KOPT-K1 (cell line): Measurements from ENCODE around the gene COPB2.
"Not testable (repeated sequence)": the region's sequence is repeated elsewhere in the genome, so short reads cannot be mapped to it uniquely, and the experiment has no call there.

Experiments used
- H3K27ac ChIP-seq: fragments of 200-600 bp; sonication (generic); 2 replicates; pipeline ENCODE4 v1.5.1; 2016; ENCODE audit warnings: antibody characterized with exemption, mild to moderate bottlenecking, low read depth, low read length; ENCODE audit not compliant: poor library complexity, severe bottlenecking
- H3K36me3 ChIP-seq: fragments of 200-600 bp; sonication (generic); 2 replicates; pipeline ENCODE4 v1.5.1; 2017; ENCODE audit warnings: antibody characterized with exemption, mild to moderate bottlenecking, low read length, moderate library complexity; ENCODE audit not compliant: insufficient read depth
- H3K9me3 ChIP-seq: fragments of 200-600 bp; sonication (generic); 2 replicates; pipeline ENCODE4 v1.5.1; 2017; ENCODE audit warnings: antibody characterized with exemption, low read length, mild to moderate bottlenecking; ENCODE audit not compliant: insufficient read depth, poor library complexity, severe bottlenecking

COPB2 gene

DNA sequence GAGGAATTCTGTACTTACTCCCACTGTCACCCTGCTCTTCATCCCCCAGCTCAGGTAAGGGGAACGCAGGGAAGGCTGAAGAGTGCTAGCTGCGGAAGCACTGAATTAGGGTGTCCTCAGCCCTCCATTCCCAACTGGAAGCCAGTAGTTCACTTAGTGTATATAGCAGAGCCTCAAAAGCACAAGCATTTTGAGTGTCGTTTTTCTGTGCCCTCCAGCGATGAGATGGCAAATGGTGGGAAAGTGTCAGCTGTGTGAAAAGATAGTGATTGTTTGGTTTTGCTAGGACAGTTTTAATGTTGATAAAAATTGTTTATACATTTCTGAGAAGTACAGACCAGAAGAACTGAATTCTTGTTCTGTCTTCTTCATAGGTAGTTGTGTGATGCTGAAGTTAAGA is 34.8 kb downstream of the COPB2 start:
- Histone ChIP-seq H3K27ac (no peak overlapping the region), H3K9me3 (no peaks in the 10 kb centered on the region), H3K36me3 (peaks cover 100% of the 10 kb centered on the region)

DNA sequence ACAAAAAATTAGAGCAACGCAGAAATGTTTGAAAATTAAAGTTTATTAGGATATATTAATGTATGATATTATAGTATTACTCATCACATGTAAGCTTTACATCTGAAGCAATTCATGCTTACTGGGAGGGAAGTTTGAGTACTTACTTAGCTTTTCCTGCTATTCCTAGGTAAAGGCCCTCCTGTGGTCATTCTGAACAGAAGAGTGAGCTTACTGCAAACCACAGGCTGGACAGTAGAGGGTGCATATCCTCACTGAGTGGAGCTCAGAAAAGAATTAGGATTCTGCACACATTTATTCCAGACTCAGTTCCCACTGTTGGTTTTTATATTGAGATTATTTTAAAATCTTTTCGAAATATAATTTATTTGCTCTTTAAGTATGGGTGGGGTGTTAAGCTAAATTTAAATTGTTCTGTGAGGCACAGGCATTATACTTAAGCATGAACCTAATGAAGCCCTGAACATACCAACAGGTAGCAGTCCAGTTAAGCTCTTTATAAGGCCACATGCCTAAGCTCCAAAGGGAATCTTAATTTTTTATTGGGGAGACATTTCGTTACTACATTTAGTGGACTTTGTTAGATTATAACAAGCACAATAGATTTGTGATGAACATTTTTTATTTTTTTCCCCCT is 35.4 kb downstream of the COPB2 start:
- Histone ChIP-seq H3K36me3 (peaks cover 100% of the 10 kb centered on the region), H3K9me3 (no peaks in the 10 kb centered on the region), H3K27ac (no peak overlapping the region)

DNA sequence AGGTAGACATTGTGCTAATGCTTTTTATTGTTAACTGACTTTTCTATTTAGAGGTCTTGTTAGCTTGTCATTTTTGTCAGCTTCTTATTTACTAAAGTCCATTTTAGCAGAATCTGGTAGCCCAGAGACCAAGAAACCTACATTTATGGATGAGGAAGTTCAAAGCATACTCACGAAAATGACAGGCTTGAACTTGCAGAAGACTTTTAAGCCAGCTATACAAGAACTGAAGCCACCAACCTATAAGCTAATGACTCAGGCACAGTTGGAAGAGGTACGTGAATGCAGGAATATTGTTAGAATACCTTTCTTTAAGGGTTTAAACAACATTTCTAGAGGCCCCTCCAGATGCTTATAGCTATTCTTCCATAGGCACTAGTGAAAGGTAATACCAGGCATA is 42.7 kb downstream of the COPB2 start:
- Histone ChIP-seq H3K27ac (no peak overlapping the region), H3K9me3 (no peaks in the 10 kb centered on the region), H3K36me3 (peaks cover 52% of the 10 kb centered on the region)

GRCh38 chr3:139343895-139344856 is 45.3 kb downstream of the COPB2 start, which contains the start of gene MRPS22:
MRPS22 (plus strand) TSS chr3:139344020; CDS start chr3:139344027, 7 bp downstream.
- Histone ChIP-seq H3K27ac (peak within 1 kb of the TSS; percentile 75), H3K9me3 (no peaks in the 10 kb centered on the region)

GRCh38 chr3:139342054-139342453 is 47.4 kb downstream of the COPB2 start:
- Histone ChIP-seq H3K36me3 (peaks cover 5% of the 10 kb centered on the region), H3K9me3 (no peaks in the 10 kb centered on the region), H3K27ac (no peak overlapping the region)

More at GRCh38 chr3:139343895-139344856, 45.3 kb downstream of the COPB2 start, which contains the start of gene MRPS22:
- peaks cover 26% of the 10 kb centered on the region for H3K36me3 ChIP-seq

DNA sequence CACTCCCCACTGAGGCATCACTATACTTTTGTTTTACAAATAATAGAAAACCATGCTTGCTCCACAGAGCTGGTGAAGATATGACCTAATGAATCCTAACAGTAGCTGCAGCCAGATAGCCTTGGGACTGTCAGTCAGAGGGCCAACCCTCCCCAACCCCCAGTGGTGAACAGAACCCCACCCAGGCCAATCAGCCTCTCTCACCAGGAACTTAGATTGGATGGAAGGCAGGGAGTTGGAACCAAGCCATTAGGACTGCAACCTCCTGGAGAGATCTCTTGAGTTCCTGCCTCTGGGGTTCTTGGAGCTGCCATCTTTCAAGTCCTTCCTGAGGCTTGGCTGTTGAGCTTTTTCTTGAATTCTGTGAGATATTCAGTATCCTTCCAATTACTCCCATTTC is 48.7 kb downstream of the COPB2 start:
- no peak overlapping the region for H3K27ac ChIP-seq
- H3K9me3 ChIP-seq = no peaks in the 10 kb centered on the region
- no peaks in the 10 kb centered on the region for H3K36me3 ChIP-seq

- H3K9me3 ChIP-seq = no peaks in the 10 kb centered on the region
- no peaks in the 10 kb centered on the region for H3K36me3 ChIP-seq
- H3K27ac ChIP-seq = no peak overlapping the region
Observed at GRCh38 chr3:139339219-139339906, 50.1 kb downstream of the COPB2 start.

GRCh38 chr3:139338405-139338804 is 51.0 kb downstream of the COPB2 start:
- Histone ChIP-seq H3K27ac (no peak overlapping the region), H3K36me3 (no peaks in the 10 kb centered on the region)

GRCh38 chr3:139334675-139335074 is 54.8 kb downstream of the COPB2 start:
- not testable (repeated sequence) for H3K9me3 ChIP-seq, H3K27ac ChIP-seq, H3K36me3 ChIP-seq

More at GRCh38 chr3:139338405-139338804, 51.0 kb downstream of the COPB2 start:
- no peaks in the 10 kb centered on the region for H3K9me3 ChIP-seq

GRCh38 chr3:139332092-139332491 is 57.4 kb downstream of the COPB2 start:
- H3K9me3 ChIP-seq = no peaks in the 10 kb centered on the region
- H3K27ac ChIP-seq = no peak overlapping the region
- no peaks in the 10 kb centered on the region for H3K36me3 ChIP-seq

DNA sequence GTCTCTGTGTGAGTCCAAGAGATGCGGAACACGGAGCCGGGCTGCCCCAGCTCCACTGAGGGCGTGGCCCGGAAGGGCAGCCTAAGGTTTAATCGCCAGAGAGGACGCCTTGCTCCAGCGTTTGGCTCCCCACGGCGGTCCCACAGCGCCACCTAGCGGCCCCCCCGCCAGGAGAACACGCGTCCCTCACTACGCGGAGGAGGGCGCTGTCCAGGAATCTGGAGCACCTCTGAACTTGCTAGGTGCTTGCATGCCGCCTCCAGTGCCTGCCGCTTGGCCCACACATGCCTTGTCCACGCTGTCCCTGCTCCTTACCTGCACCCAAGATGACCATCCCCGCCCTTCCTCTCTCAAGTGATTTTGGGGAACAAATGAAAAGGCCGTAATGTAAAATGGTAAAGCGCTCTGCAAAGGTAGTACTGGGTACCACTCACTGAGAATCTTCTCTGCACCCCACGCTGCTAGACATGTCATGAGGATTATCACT is 60.0 kb downstream of the COPB2 start:
- no peaks in the 10 kb centered on the region for H3K36me3 ChIP-seq
- no peaks in the 10 kb centered on the region for H3K9me3 ChIP-seq
- no peak overlapping the region for H3K27ac ChIP-seq

- Histone ChIP-seq H3K27ac (no peak overlapping the region), H3K9me3 (no peaks in the 10 kb centered on the region), H3K36me3 (no peaks in the 10 kb centered on the region)
Observed at GRCh38 chr3:139328356-139328755, 61.1 kb downstream of the COPB2 start.

DNA sequence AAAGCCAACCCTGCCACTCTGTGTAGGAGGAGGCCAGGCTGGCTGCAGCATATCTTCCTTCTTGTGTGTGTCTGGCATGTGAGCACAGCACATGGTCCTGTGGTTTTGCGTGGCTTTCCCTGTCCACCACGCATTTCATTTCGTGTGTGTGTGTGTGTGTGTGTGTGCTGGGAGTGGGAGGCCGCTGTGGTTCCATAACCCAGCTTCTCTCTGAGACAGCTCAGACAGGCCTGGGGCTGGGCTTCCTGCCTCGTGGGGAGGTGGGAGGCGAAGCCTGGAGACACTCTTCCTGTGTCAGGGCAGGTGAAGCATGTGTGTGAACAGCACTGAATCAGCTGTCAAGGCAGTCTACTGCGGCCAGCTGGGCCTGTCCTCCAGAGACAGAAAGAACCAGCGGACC is 61.6 kb downstream of the COPB2 start:
- Histone ChIP-seq H3K27ac (no peak overlapping the region), H3K36me3 (no peaks in the 10 kb centered on the region), H3K9me3 (no peaks in the 10 kb centered on the region)

GRCh38 chr3:139327231-139327630 is 62.2 kb downstream of the COPB2 start:
- no peaks in the 10 kb centered on the region for H3K9me3 ChIP-seq
- no peaks in the 10 kb centered on the region for H3K36me3 ChIP-seq
- H3K27ac ChIP-seq = no peak overlapping the region

GRCh38 chr3:139326707-139327106 is 62.7 kb downstream of the COPB2 start:
- Histone ChIP-seq H3K27ac (no peak overlapping the region), H3K36me3 (no peaks in the 10 kb centered on the region), H3K9me3 (no peaks in the 10 kb centered on the region)
